Right atrium auricular region (tissue), 2 donors: ENCODE results near the gene CADM2. TPM values are rescaled to one million over a fixed set of nuclear protein-coding genes. Genes with fewer than 3 reads are reported as not detected.
A peak's percentile ranks its signal among the peaks of the same experiment; 100 is the strongest.

Experiments used
- DNase-seq: peaks from one replicate; pipeline ENCODE4 v3.0.0-alpha.2; 2019; ENCODE audit warnings: low spot score
- H3K27ac ChIP-seq, 2 donors: fragments of 200-600 bp; sonication (generic); 1 replicate in 1 of 2; 2 replicates in 1 of 2; pipeline ENCODE4 v1.5.1; 2016 to 2019
- H3K27me3 ChIP-seq, 2 donors: fragments of 200-600 bp; sonication (generic); one replicate each; pipeline versions ENCODE4 v1.5.1 to v1.6.0; 2017 to 2019
- H3K36me3 ChIP-seq: fragments of 200-600 bp; sonication (generic); one replicate; pipeline ENCODE4 v1.5.1; 2016
- H3K4me1 ChIP-seq, 2 donors: fragments of 200-600 bp; sonication (generic); one replicate each; pipeline versions ENCODE4 v1.5.1 to v1.6.0; 2017 to 2019
- H3K4me3 ChIP-seq, 2 donors: fragments of 200-600 bp; sonication (generic); 1 replicate in 1 of 2; 2 replicates in 1 of 2; pipeline ENCODE4 v1.5.1; 2017 to 2019; ENCODE audit warnings: mild to moderate bottlenecking in 1 of 2, moderate library complexity in 1 of 2
- H3K9me3 ChIP-seq, 2 donors: fragments of 200-600 bp; sonication (generic); one replicate each; pipeline ENCODE4 v1.5.1; 2019
- CTCF ChIP-seq, 2 donors: fragments of 200-600 bp; sonication (generic); IDR thresholded peaks; one replicate each; pipeline ENCODE4 v1.5.1; 2019; ENCODE audit warnings: antibody characterized with exemption in 2 of 2
- total RNA-seq, 2 donors: library from RNA; depleted of rRNA; stranded (reverse); fragments of >200 nt; gene quantifications; one replicate each; pipeline ENCODE4 v1.1.0, GENCODE V29; 2016

CADM2 gene
- total RNA-seq, 2 donors from 2014 or later, result 6.5 to 9.5 TPM

- DNase-seq, result peak; percentile 66
- no peak overlapping the region for H3K4me3 ChIP-seq
- no peaks in the 10 kb centered on the region for H3K4me1 ChIP-seq
- H3K9me3 ChIP-seq, result no peaks in the 10 kb centered on the region
- TF ChIP-seq CTCF (IDR thresholded peaks at IDR 0.05), result peak; percentile 75 to 89
- no peak overlapping the region for H3K27ac ChIP-seq
- no peaks in the 10 kb centered on the region for H3K27me3 ChIP-seq
- no peaks in the 10 kb centered on the region for H3K36me3 ChIP-seq
Observed at GRCh38 chr3:85576091-85576690, 617.4 kb downstream of the CADM2 start.

- H3K27me3 ChIP-seq, result no peaks in the 10 kb centered on the region
- H3K4me1 ChIP-seq, result no peaks in the 10 kb centered on the region
- no peak overlapping the region for H3K27ac ChIP-seq
- DNase-seq, result no peak
- no peak overlapping the region for H3K4me3 ChIP-seq
- no peak for TF ChIP-seq CTCF (IDR thresholded peaks at IDR 0.05)
- H3K9me3 ChIP-seq, result no peaks in the 10 kb centered on the region
- no peaks in the 10 kb centered on the region for H3K36me3 ChIP-seq
Observed at GRCh38 chr3:85576697-85577200, 618.0 kb downstream of the CADM2 start.

GRCh38 chr3:85584779-85585356, 626.1 kb downstream of the CADM2 start:
- Histone ChIP-seq H3K27ac (no peak overlapping the region), H3K27me3 (no peaks in the 10 kb centered on the region), H3K4me3 (no peak overlapping the region), H3K4me1 (no peaks in the 10 kb centered on the region), H3K9me3 (no peaks in the 10 kb centered on the region), H3K36me3 (no peaks in the 10 kb centered on the region)
- TF ChIP-seq CTCF (IDR thresholded peaks at IDR 0.05), result no peak
- DNase-seq, result no peak

GRCh38 chr3:85586018-85586417, 627.2 kb downstream of the CADM2 start:
- Histone ChIP-seq H3K27me3 (no peaks in the 10 kb centered on the region), H3K4me3 (no peak overlapping the region), H3K36me3 (no peaks in the 10 kb centered on the region), H3K9me3 (no peaks in the 10 kb centered on the region), H3K27ac (no peak overlapping the region), H3K4me1 (no peaks in the 10 kb centered on the region)
- no peak for DNase-seq
- TF ChIP-seq CTCF (IDR thresholded peaks at IDR 0.05), result no peak

- Histone ChIP-seq H3K27me3 (no peaks in the 10 kb centered on the region), H3K27ac (no peak overlapping the region), H3K4me1 (no peaks in the 10 kb centered on the region), H3K9me3 (no peaks in the 10 kb centered on the region), H3K36me3 (no peaks in the 10 kb centered on the region), H3K4me3 (no peak overlapping the region)
- TF ChIP-seq CTCF (IDR thresholded peaks at IDR 0.05), result no peak
- DNase-seq, result no peak
Observed at GRCh38 chr3:85589145-85589544, 630.4 kb downstream of the CADM2 start.
